Measurements from ENCODE around the gene EXOC4.

- TF ChIP-seq CTCF (IDR thresholded peaks at IDR 0.05) (no peak), POLR2AphosphoS5 (IDR thresholded peaks at IDR 0.05) (no peak)
Observed at GRCh38 chr7:133360201-133360600, 107.3 kb downstream of the EXOC4 start.
